Measurements from ENCODE around the gene BBS9. TPM values are rescaled to one million over a fixed set of nuclear protein-coding genes. Genes with fewer than 3 reads are reported as not detected.
A peak's percentile ranks its signal among the peaks of the same experiment; 100 is the strongest.

BBS9 gene
- total RNA-seq, 1 donor from 2014 or later: 16.2 TPM

DNA sequence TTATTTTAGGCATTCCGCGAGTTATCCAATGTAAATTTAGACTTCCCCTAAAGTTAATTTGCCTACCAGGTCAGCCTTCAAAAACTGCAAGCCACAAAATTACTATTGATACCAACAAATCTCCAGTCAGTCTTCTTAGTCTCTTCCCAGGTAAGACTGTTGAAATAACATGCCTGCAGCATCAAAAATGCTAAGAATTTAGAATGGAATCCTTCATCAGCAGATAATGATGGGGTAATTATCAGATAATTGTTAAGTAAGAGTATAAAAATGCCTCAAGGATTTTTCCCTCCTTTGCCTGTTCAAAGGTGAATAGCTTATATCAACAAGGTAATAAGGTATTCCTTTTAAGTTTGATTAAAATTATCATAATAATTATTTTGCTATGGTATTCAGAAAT, 228.5 kb downstream of the BBS9 start:
- H3K27me3 Mint-ChIP-seq (ENCODE audit: low read depth): no peaks in the 10 kb centered on the region
- TF ChIP-seq, protein P1, sequence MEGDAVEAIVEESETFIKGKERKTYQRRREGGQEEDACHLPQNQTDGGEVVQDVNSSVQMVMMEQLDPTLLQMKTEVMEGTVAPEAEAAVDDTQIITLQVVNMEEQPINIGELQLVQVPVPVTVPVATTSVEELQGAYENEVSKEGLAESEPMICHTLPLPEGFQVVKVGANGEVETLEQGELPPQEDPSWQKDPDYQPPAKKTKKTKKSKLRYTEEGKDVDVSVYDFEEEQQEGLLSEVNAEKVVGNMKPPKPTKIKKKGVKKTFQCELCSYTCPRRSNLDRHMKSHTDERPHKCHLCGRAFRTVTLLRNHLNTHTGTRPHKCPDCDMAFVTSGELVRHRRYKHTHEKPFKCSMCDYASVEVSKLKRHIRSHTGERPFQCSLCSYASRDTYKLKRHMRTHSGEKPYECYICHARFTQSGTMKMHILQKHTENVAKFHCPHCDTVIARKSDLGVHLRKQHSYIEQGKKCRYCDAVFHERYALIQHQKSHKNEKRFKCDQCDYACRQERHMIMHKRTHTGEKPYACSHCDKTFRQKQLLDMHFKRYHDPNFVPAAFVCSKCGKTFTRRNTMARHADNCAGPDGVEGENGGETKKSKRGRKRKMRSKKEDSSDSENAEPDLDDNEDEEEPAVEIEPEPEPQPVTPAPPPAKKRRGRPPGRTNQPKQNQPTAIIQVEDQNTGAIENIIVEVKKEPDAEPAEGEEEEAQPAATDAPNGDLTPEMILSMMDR (conservative IDR thresholded peaks at IDR 0.05): no peak

DNA sequence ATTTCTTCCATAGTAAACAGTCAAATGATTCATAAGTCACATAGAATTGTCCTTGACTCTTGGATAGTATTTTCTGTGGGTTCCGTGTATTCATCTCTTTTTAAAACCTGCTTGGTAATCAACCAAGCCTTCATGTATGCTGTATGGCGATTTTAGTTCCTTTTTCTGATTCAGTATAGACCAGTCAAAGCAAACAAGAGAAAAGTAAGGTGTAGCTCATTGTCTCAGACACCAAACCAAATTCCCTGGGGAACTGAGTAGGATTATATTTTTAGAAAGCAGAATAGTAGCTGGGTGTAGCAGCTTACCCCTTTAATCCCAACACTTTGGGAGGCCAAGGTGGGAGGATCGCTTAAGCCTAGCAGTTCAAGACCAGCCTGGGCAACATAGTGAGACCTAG, 240.5 kb downstream of the BBS9 start:
- TF ChIP-seq, protein P1 (conservative IDR thresholded peaks at IDR 0.05): no peak
- DNase-seq (ENCODE audit: low read depth, low spot score): no peak
- peaks cover 6% of the 10 kb centered on the region for H3K4me1 Mint-ChIP-seq
- no peak overlapping the region for H3K4me3 Mint-ChIP-seq
- peaks cover 3% of the 10 kb centered on the region for H3K9me3 Mint-ChIP-seq
- no peaks in the 10 kb centered on the region for H3K27me3 Mint-ChIP-seq (ENCODE audit: low read depth)
- H3K36me3 Mint-ChIP-seq (ENCODE audit: low read depth): peaks cover 10% of the 10 kb centered on the region
- no peak overlapping the region for H3K27ac Mint-ChIP-seq (ENCODE audit: unreplicated experiment)

More for the DNA sequence above, 228.5 kb downstream of the BBS9 start:
- Mint-ChIP-seq H3K36me3 (ENCODE audit: low read depth) (no peaks in the 10 kb centered on the region), H3K9me3 (no peaks in the 10 kb centered on the region), H3K4me3 (no peak overlapping the region), H3K27ac (ENCODE audit: unreplicated experiment) (no peak overlapping the region), H3K4me1 (no peaks in the 10 kb centered on the region)
- no peak for DNase-seq (ENCODE audit: low read depth, low spot score)

DNA sequence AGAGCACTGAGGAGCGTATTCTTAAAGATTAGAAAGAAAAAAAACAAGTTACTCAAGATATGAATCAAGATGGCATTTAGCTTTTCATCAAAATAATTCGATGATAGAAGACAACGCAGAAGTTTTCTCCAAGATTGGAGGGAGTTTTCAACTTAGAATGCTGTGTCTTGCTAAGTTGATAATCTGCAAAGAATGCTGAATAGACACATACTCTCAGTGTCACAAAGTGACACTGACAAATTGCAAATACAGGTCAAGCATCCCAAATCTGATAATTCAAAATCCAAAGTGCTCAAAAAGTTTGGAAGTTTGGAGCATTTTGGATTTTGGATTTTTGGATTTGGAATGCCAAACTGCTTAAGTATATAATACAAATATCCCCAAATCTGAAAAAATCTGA, 243.8 kb downstream of the BBS9 start:
- Mint-ChIP-seq H3K4me1 (peaks cover 6% of the 10 kb centered on the region), H3K27me3 (ENCODE audit: low read depth) (no peaks in the 10 kb centered on the region), H3K9me3 (no peaks in the 10 kb centered on the region), H3K36me3 (ENCODE audit: low read depth) (peaks cover 14% of the 10 kb centered on the region), H3K4me3 (no peak overlapping the region), H3K27ac (ENCODE audit: unreplicated experiment) (peak overlapping the region; percentile 29)
- TF ChIP-seq, protein P1 (conservative IDR thresholded peaks at IDR 0.05): no peak
- no peak for DNase-seq (ENCODE audit: low read depth, low spot score)

DNA sequence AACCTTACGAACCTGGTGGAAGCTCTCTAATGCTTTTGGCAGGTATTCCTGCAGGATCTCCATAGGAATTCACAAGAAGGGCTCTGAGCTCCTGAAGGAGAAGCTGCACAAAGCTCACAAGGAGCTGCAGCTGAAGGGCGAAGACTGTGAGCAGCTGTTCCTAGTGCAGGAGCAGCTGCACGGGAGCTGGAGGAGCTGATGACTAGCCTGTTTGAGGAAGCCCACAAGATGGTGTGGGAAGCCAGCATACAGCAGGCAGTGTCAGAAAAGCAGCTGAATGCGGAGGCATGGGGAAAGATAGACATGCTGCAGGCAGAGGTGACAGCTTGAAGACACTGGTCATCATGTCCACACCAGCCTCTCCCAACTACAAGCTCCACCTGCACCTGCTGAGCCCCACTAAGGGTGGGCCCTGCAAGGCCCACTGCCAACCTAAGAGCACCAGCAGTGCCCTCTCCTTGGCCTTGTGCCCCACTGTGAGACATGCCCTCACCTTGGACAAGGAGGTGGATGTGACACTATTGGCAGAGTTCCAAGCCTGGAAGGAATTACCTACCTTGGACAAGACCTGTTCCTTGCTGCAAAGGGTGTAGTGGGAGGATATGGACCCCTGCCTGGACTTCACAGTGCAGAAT, 250.6 kb downstream of the BBS9 start:
- Mint-ChIP-seq H3K27me3 (ENCODE audit: low read depth) (no peaks in the 10 kb centered on the region), H3K36me3 (ENCODE audit: low read depth) (peaks cover 7% of the 10 kb centered on the region), H3K9me3 (no peaks in the 10 kb centered on the region), H3K4me3 (no peak overlapping the region), H3K4me1 (peaks cover under 1% of the 10 kb centered on the region), H3K27ac (ENCODE audit: unreplicated experiment) (no peak overlapping the region)
- TF ChIP-seq, protein P1 (conservative IDR thresholded peaks at IDR 0.05): no peak
- DNase-seq (ENCODE audit: low read depth, low spot score): no peak

DNA sequence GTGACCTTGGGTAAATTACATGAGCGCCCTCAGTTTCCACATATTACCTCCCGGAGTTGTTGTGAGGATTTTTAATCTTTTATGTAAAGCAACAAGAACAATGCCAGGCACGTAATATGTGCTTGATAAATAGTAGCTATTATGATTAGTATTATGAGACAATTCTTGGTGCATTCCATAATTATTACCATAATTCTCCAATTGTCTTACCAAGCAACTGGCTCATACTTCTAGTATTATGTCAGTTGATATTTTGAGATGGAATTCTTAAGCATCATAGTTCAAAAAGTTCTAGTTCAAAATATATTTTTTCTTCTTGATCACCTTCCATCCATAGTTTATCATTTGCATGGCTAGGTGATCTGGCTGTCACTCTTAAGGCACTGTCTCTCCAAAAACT, 259.0 kb downstream of the BBS9 start:
- TF ChIP-seq, protein P1 (conservative IDR thresholded peaks at IDR 0.05): no peak
- H3K4me3 Mint-ChIP-seq: no peak overlapping the region
- H3K27me3 Mint-ChIP-seq (ENCODE audit: low read depth): no peaks in the 10 kb centered on the region
- H3K36me3 Mint-ChIP-seq (ENCODE audit: low read depth): no peaks in the 10 kb centered on the region
- H3K4me1 Mint-ChIP-seq: peaks cover 4% of the 10 kb centered on the region
- H3K9me3 Mint-ChIP-seq: peaks cover 3% of the 10 kb centered on the region
- no peak overlapping the region for H3K27ac Mint-ChIP-seq (ENCODE audit: unreplicated experiment)
- DNase-seq (ENCODE audit: low read depth, low spot score): no peak
